ENCODE data around the gene NOM1. TPM values are rescaled to one million over a fixed set of nuclear protein-coding genes. Genes with fewer than 3 reads are reported as not detected.

The NOM1 gene
- total RNA-seq, 1 experiment from 2014 or later: 35.4 TPM

GRCh38 chr7:157009170-157009777, 59.8 kb downstream of the NOM1 start:
- TF ChIP-seq REST (IDR thresholded peaks at IDR 0.05; ENCODE audit: low read depth) (no peak), POLR2A (IDR thresholded peaks at IDR 0.05; ENCODE audit: borderline replicate concordance, extremely low read depth, insufficient read depth, insufficient read length) (no peak), SRF (IDR thresholded peaks at IDR 0.05; ENCODE audit: low read depth) (no peak), SIN3A (IDR thresholded peaks at IDR 0.05; ENCODE audit: low read depth) (no peak), POLR2AphosphoS5 (IDR thresholded peaks at IDR 0.05; ENCODE audit: low read depth, low read length) (no peak), ZFX (IDR thresholded peaks at IDR 0.05) (0 out of 2 replicates have a peak, but pooled peaks have one; percentile 12)

More at GRCh38 chr7:157009170-157009777, 59.8 kb downstream of the NOM1 start:
- ChIA-PET CTCF (no interaction called here), RAD21 (ENCODE audit: low non-redundant PET in 1 of 2, low total read pairs in 2 of 2, uncharacterized antibody in 2 of 2, unreplicated experiment in 2 of 2) (no interaction called here), POLR2A (interaction anchor here (0.5 kb wide), 1 partner anchor 29 kb away, joined by 7 read pairs; no protein-coding TSS in a partner anchor)
- Histone ChIP-seq H3K27me3 (ENCODE audit: insufficient read depth, low read length) (no peaks in the 10 kb centered on the region), H3K79me2 (ENCODE audit: insufficient read depth, low read length) (peaks cover 7% of the 10 kb centered on the region; the same call in 1 of the 2 replicates), H3K4me2 (ENCODE audit: low read length) (peak overlapping the region; percentile 91), H3K9ac (ENCODE audit: low read length) (peak overlapping the region; percentile 56), H3K27ac (ENCODE audit: low read depth, low read length) (peak overlapping the region; percentile 40; the same call in 1 of the 2 replicates), H3K36me3 (ENCODE audit: control insufficient read depth in 1 of 2, insufficient read depth in 2 of 2, low read length in 2 of 2) (no peaks in the 10 kb centered on the region; a peak in 1 of 4 replicates), H3K9me3 (ENCODE audit: control insufficient read depth in 1 of 2, insufficient read depth in 1 of 2, low read depth in 1 of 2, low read length in 2 of 2) (no peaks in the 10 kb centered on the region), H4K20me1 (ENCODE audit: insufficient read depth) (no peaks in the 10 kb centered on the region), H3K4me1 (ENCODE audit: control insufficient read depth in 1 of 2, insufficient read depth in 2 of 2, low read length in 2 of 2) (peaks cover 14 to 28% of the 10 kb centered on the region in 2 experiments), H3K9me2 (ENCODE audit: insufficient read depth) (no peaks in the 10 kb centered on the region), H2AFZ (ENCODE audit: low read depth, low read length, poor library complexity, severe bottlenecking) (no peak overlapping the region), H3K4me3 (replicated peaks in 1 of 2; ENCODE audit: low read depth in 1 of 2, low read length in 2 of 2) (peak overlapping the region; percentile 53 to 68)
- DNase-seq (ENCODE audit: low read depth, low spot score) (no peak), ATAC-seq (no peak)
- intact Hi-C loops (cut with micrococcal nuclease): no loop called here
- BruUV-seq (replicated peaks): no TSS peak

Data from HCT116 (cell line).